Measurements from ENCODE around the gene ARHGAP15. TPM values are rescaled to one million over a fixed set of nuclear protein-coding genes. Genes with fewer than 3 reads are reported as not detected.

The ARHGAP15 gene
- total and polyA plus RNA-seq, 4 experiments from 2014 or later = 218 to 524 (median 365) TPM

- intact Hi-C loops (cut with micrococcal nuclease) = no loop called here
- ChIA-PET CTCF (ENCODE audit: partially characterized antibody) (no interaction called here), POLR2A (ENCODE audit: partially characterized antibody) (interaction anchor here (1.0 kb wide), 1 partner anchor 18 kb away, joined by 3 read pairs; no protein-coding TSS in a partner anchor)
- Mint-ChIP-seq H3K9me3 (peaks cover 0 to 4% (median under 1%) of the 10 kb centered on the region in 8 donors), H3K36me3 (peaks cover 69 to 80% of the 10 kb centered on the region in 2 donors), H3K4me1 (peaks cover 43 to 81% (median 70%) of the 10 kb centered on the region in 4 donors), H3K27me3 (no peaks in the 10 kb centered on the region), H3K4me3 (peak overlapping the region in 1 of 8 donors; percentile 10), H3K27ac (peak overlapping the region in 5 of 7 donors; percentile 35 to 76 (median 42))
- H3K4me1 ChIP-seq (ENCODE audit: insufficient read depth, low read length) = no peaks in the 10 kb centered on the region
- DNase-seq = no peak
- H3K9me3 ChIP-seq (ENCODE audit: control insufficient read depth in 1 of 2, low read length in 2 of 2) = no peaks in the 10 kb centered on the region
- no peak overlapping the region for H3K27ac ChIP-seq (ENCODE audit: low read depth, low read length)
- no peaks in the 10 kb centered on the region for H3K27me3 ChIP-seq (ENCODE audit: insufficient read depth, low read length)
- H3K4me3 ChIP-seq (ENCODE audit: low read length in 2 of 2) = no peak overlapping the region
- H3K36me3 ChIP-seq (ENCODE audit: insufficient read depth, low read length) = peaks cover 3% of the 10 kb centered on the region
These were observed 587.3 kb downstream of the ARHGAP15 start for GRCh38 chr2:143716522-143716921.

GRCh38 chr2:143717053-143717452 is 587.8 kb downstream of the ARHGAP15 start:
- intact Hi-C loops (cut with micrococcal nuclease) = no loop called here
- Histone ChIP-seq H3K27ac (ENCODE audit: low read depth, low read length) (no peak overlapping the region), H3K27me3 (ENCODE audit: insufficient read depth, low read length) (no peaks in the 10 kb centered on the region), H3K4me1 (ENCODE audit: insufficient read depth, low read length) (peaks cover under 1% of the 10 kb centered on the region), H3K4me3 (ENCODE audit: low read length in 2 of 2) (no peak overlapping the region), H3K9me3 (ENCODE audit: control insufficient read depth in 1 of 2, low read length in 2 of 2) (no peaks in the 10 kb centered on the region), H3K36me3 (ENCODE audit: insufficient read depth, low read length) (no peaks in the 10 kb centered on the region)
- peak overlapping the region in 4 of 7 donors; percentile 21 to 81 (median 46) for H3K27ac Mint-ChIP-seq
- H3K27me3 Mint-ChIP-seq = no peaks in the 10 kb centered on the region
- peaks cover 0 to 4% (median 0%) of the 10 kb centered on the region in 8 donors for H3K9me3 Mint-ChIP-seq
- H3K36me3 Mint-ChIP-seq = peaks cover 64 to 76% of the 10 kb centered on the region in 2 donors
- no peak overlapping the region for H3K4me3 Mint-ChIP-seq
- DNase-seq = no peak
- peaks cover 39 to 78% (median 67%) of the 10 kb centered on the region in 4 donors for H3K4me1 Mint-ChIP-seq
- ChIA-PET POLR2A (ENCODE audit: partially characterized antibody) (interaction anchor here (1.0 kb wide), 1 partner anchor 18 kb away, joined by 3 read pairs; no protein-coding TSS in a partner anchor), CTCF (ENCODE audit: partially characterized antibody) (no interaction called here)

GRCh38 chr2:143717536-143718168 is 588.4 kb downstream of the ARHGAP15 start:
- Mint-ChIP-seq H3K4me1 (peaks cover 40 to 78% (median 67%) of the 10 kb centered on the region in 4 donors), H3K27me3 (no peaks in the 10 kb centered on the region), H3K4me3 (no peak overlapping the region), H3K9me3 (peaks cover 0 to 1% (median 0%) of the 10 kb centered on the region in 8 donors), H3K36me3 (peaks cover 58 to 74% of the 10 kb centered on the region in 2 donors), H3K27ac (peak overlapping the region in 3 of 7 donors; percentile 24 to 68 (median 30))
- ChIA-PET CTCF (ENCODE audit: partially characterized antibody) (interaction anchor here (1.4 kb wide), 1 partner anchor 11 kb away, joined by 4 read pairs; no protein-coding TSS in a partner anchor), POLR2A (ENCODE audit: partially characterized antibody) (interaction anchor here (0.9 kb wide), 1 partner anchor 8 kb away, joined by 3 read pairs; no protein-coding TSS in a partner anchor)
- Histone ChIP-seq H3K27me3 (ENCODE audit: insufficient read depth, low read length) (no peaks in the 10 kb centered on the region), H3K4me3 (ENCODE audit: low read length in 2 of 2) (no peak overlapping the region), H3K4me1 (ENCODE audit: insufficient read depth, low read length) (peaks cover 6% of the 10 kb centered on the region), H3K27ac (ENCODE audit: low read depth, low read length) (no peak overlapping the region), H3K36me3 (ENCODE audit: insufficient read depth, low read length) (no peaks in the 10 kb centered on the region), H3K9me3 (ENCODE audit: control insufficient read depth in 1 of 2, low read length in 2 of 2) (no peaks in the 10 kb centered on the region)
- DNase-seq = no peak
- intact Hi-C loops (cut with micrococcal nuclease) = no loop called here

GRCh38 chr2:143718745-143719144 is 589.5 kb downstream of the ARHGAP15 start:
- DNase-seq = no peak
- no peak overlapping the region for H3K27ac ChIP-seq (ENCODE audit: low read depth, low read length)
- Mint-ChIP-seq H3K27ac (peak overlapping the region in 5 of 7 donors; percentile 1 to 62 (median 25)), H3K4me3 (no peak overlapping the region), H3K27me3 (no peaks in the 10 kb centered on the region), H3K9me3 (peaks cover 0 to 1% (median 0%) of the 10 kb centered on the region in 8 donors), H3K4me1 (peaks cover 44 to 78% (median 66%) of the 10 kb centered on the region in 4 donors), H3K36me3 (peaks cover 49 to 72% of the 10 kb centered on the region in 2 donors)
- intact Hi-C loops (cut with micrococcal nuclease) = no loop called here
- H3K4me1 ChIP-seq (ENCODE audit: insufficient read depth, low read length) = peaks cover 7% of the 10 kb centered on the region
- no peaks in the 10 kb centered on the region for H3K36me3 ChIP-seq (ENCODE audit: insufficient read depth, low read length)
- no peaks in the 10 kb centered on the region for H3K9me3 ChIP-seq (ENCODE audit: control insufficient read depth in 1 of 2, low read length in 2 of 2)
- POLR2A ChIA-PET (ENCODE audit: partially characterized antibody) = interaction anchor here (0.9 kb wide), 1 partner anchor 9 kb away, joined by 3 read pairs; no protein-coding TSS in a partner anchor
- CTCF ChIA-PET (ENCODE audit: partially characterized antibody) = interaction anchor here (1.4 kb wide), 1 partner anchor 12 kb away, joined by 4 read pairs; no protein-coding TSS in a partner anchor
- H3K4me3 ChIP-seq (ENCODE audit: low read length in 2 of 2) = no peak overlapping the region
- H3K27me3 ChIP-seq (ENCODE audit: insufficient read depth, low read length) = no peaks in the 10 kb centered on the region

DNA sequence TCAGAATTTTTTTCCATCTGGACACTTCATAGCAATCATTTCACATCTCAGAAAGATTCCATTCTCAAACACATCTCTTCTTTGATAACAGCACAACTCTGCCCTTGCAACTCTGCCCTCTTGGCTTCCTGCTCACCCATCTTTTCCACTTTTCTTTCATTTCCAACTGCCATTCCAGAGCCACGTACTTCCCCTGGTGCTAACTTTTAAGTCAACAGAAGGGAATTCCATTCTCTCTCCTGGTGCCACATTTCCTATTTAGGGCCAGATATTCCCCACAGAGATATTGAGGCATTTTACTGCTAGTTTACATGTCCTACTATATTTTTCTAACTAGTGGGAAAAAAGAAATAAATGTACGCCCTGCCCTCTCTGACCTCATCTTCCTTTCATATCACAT is 590.2 kb downstream of the ARHGAP15 start:
- Histone ChIP-seq H3K27me3 (ENCODE audit: insufficient read depth, low read length) (no peaks in the 10 kb centered on the region), H3K4me1 (ENCODE audit: insufficient read depth, low read length) (peaks cover 7% of the 10 kb centered on the region), H3K36me3 (ENCODE audit: insufficient read depth, low read length) (no peaks in the 10 kb centered on the region), H3K27ac (ENCODE audit: low read depth, low read length) (no peak overlapping the region), H3K9me3 (ENCODE audit: control insufficient read depth in 1 of 2, low read length in 2 of 2) (no peaks in the 10 kb centered on the region), H3K4me3 (ENCODE audit: low read length in 2 of 2) (no peak overlapping the region)
- Mint-ChIP-seq H3K27ac (peak overlapping the region in 5 of 7 donors; percentile 11 to 58 (median 42)), H3K4me1 (peaks cover 48 to 80% (median 69%) of the 10 kb centered on the region in 4 donors), H3K4me3 (no peak overlapping the region), H3K27me3 (no peaks in the 10 kb centered on the region), H3K9me3 (peaks cover 0 to 1% (median 0%) of the 10 kb centered on the region in 8 donors), H3K36me3 (peaks cover 48 to 71% of the 10 kb centered on the region in 2 donors)
- ChIA-PET CTCF (ENCODE audit: partially characterized antibody) (no interaction called here), POLR2A (ENCODE audit: partially characterized antibody) (no interaction called here)
- DNase-seq = no peak
- intact Hi-C loops (cut with micrococcal nuclease) = no loop called here

GRCh38 chr2:143720095-143720664 is 591.0 kb downstream of the ARHGAP15 start:
- H3K27me3 ChIP-seq (ENCODE audit: insufficient read depth, low read length) = no peaks in the 10 kb centered on the region
- intact Hi-C loops (cut with micrococcal nuclease) = no loop called here
- Mint-ChIP-seq H3K36me3 (peaks cover 41 to 73% of the 10 kb centered on the region in 2 donors), H3K4me3 (no peak overlapping the region), H3K9me3 (peaks cover 0 to 1% (median 0%) of the 10 kb centered on the region in 8 donors), H3K27ac (peak overlapping the region in 2 of 7 donors; percentile 42 to 55), H3K4me1 (peaks cover 49 to 80% (median 69%) of the 10 kb centered on the region in 4 donors), H3K27me3 (no peaks in the 10 kb centered on the region)
- H3K27ac ChIP-seq (ENCODE audit: low read depth, low read length) = no peak overlapping the region
- H3K4me1 ChIP-seq (ENCODE audit: insufficient read depth, low read length) = peaks cover 8% of the 10 kb centered on the region
- DNase-seq = no peak
- H3K9me3 ChIP-seq (ENCODE audit: control insufficient read depth in 1 of 2, low read length in 2 of 2) = no peaks in the 10 kb centered on the region
- H3K4me3 ChIP-seq (ENCODE audit: low read length in 2 of 2) = no peak overlapping the region
- no peaks in the 10 kb centered on the region for H3K36me3 ChIP-seq (ENCODE audit: insufficient read depth, low read length)
- CTCF ChIA-PET (ENCODE audit: partially characterized antibody) = no interaction called here
- POLR2A ChIA-PET (ENCODE audit: partially characterized antibody) = no interaction called here

DNA sequence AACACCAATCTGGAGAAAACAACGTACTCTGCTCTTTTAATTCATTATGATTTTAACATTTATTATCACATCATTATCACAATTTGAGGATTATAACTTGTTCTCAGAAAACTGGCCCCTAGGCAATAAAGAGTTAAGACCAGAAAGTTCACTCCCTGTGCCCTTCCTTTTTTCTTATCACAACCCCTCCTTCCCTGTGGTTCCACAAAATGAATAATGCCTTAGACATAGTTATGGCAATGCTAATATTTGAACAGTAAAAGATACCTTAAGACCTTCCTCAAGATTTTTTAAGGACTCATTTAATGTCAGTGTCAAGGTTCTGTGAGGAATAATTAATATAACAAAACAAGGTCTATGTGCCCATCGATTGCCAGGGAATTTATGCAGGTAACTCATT is 596.2 kb downstream of the ARHGAP15 start:
- Histone ChIP-seq H3K36me3 (ENCODE audit: insufficient read depth, low read length) (no peaks in the 10 kb centered on the region), H3K27me3 (ENCODE audit: insufficient read depth, low read length) (no peaks in the 10 kb centered on the region), H3K27ac (ENCODE audit: low read depth, low read length) (no peak overlapping the region), H3K4me1 (ENCODE audit: insufficient read depth, low read length) (peaks cover 58% of the 10 kb centered on the region), H3K9me3 (ENCODE audit: control insufficient read depth in 1 of 2, low read length in 2 of 2) (no peaks in the 10 kb centered on the region), H3K4me3 (ENCODE audit: low read length in 2 of 2) (no peak overlapping the region)
- Mint-ChIP-seq H3K4me3 (peak overlapping the region in 1 of 8 donors; percentile 8), H3K27me3 (no peaks in the 10 kb centered on the region), H3K27ac (peak overlapping the region in 3 of 7 donors; percentile 11 to 51 (median 43)), H3K4me1 (peaks cover 65 to 94% (median 84%) of the 10 kb centered on the region in 4 donors), H3K36me3 (peaks cover 13 to 69% of the 10 kb centered on the region in 2 donors), H3K9me3 (peaks cover 0 to under 1% (median 0%) of the 10 kb centered on the region in 8 donors)
- CTCF ChIA-PET (ENCODE audit: partially characterized antibody) = no interaction called here
- DNase-seq = no peak
- intact Hi-C loops (cut with micrococcal nuclease) = no loop called here
- POLR2A ChIA-PET (ENCODE audit: partially characterized antibody) = no interaction called here

All from CD4-positive, alpha-beta memory T cell (primary cell).